HG02840 (cell line): ENCODE data around the gene TTC6.
"Not testable (repeated sequence)": the region's sequence is repeated elsewhere in the genome, so short reads cannot be mapped to it uniquely, and the experiment has no call there.

Source experiments
- ATAC-seq: cut with Tn5 transposase; IDR thresholded peaks from one replicate; pipeline ENCODE4 v1.9.1; 2021; ENCODE audit warnings: mild to moderate bottlenecking, moderate library complexity, moderate number of reproducible peaks; ENCODE audit not compliant: unreplicated experiment, low FRiP score

The TTC6 gene, protein sequence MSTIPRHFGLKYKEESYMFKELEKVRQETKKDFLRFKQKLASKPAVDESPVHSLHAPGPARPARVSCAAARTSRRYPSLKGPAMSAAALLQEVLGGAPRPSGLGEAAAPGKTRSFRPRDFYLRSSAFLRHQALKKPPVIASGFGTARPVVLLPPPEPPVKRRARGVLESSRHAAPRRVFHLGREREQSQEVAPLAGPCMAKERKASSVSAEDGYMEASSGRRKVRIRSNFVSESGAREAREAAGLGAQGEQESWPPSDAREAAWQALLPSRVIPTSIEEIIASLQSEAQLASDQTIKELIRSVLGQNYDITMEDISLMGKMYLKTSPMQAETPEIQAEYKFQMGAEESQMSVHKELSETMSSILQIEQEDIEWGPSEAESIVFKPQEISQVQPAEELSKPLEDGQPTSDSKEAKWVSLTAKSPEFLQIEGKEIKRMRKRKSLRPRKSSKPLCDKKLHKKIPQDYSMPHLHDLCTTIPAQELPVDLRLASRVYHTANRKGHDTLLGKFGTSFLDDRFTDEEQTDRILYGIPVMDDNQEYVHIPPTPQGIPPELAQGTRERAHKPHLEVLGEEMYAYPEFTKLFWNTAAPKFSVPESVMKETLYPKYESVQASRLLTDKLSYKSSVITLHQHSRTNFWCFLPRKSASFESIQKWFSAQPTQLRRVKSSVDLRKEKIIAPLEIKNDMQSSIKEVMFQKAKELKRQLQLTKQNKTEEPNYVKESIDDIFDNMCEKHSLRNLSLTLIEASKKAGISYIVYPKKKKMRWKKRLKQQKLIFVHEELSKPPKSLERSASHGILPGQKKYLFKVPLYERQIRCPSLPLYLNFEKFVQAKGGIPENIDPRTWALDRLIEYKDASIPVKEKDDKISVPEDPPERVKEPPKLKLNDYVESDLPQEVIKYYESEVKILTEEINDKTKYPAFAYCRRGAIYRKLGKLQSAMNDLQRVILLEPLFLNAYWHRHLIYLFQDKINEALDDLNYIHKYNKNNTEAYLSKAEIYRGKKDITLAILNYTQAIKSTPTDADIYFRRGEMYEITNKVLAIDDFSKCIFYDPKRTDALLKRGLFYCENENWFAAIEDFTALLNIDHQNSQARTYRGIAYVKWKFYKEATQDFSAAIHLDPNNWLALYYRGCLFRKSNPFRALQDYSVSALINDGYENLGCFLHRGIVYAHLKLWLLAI (N-terminal part only)

DNA sequence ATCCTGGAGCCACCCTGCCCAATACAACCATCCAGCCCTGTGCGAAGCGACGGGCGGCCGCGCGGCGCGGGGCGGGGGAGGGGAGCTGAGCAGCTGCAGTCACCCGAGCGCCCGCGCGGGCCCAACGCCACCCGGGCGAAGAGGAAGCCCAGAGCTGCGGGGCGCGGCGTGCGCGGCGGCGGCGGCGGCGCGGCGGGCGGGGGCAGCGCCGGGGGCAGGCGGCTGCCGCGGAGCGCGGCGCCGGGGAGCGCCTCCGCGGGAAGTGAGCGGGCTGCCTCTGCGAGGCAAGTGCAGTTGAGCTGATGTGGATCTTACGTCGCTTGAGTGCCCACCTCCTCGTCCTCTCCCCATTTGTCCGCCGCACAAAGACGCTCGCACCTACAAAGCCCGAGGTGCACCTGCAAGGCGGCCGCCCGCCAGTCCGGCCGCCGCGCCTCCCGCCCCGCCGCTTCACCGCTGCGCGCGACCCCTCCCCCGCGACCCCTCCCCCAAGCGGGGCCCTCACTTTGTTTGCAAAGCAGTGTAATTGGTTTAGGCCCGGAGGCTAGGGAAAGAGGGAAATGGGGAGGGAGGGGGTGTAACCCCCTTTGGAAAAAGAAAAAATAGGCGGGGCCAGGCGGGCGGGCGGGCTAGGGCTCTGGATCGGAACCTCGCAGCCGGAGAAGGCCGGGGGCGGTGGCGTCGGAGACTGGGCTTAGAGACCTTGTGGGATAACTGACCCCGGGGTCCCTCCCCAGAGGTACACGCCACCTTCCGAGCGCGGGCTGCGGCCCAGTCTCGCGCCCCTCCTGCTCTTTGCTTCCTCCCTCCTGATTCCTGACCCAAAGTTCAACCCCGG, at the start of gene TTC6, which contains the start of gene FOXA1:
TSS of gene TTC6 (plus strand) at position 659 of the 838 bp plus-strand sequence. CDS start 26,436 bp downstream, outside the sequence.
TSS of gene FOXA1 (minus strand) at position 279 of the 838 bp plus-strand sequence. CDS start at position 2, 277 bp downstream.
- ATAC-seq: no peak

- no peak for ATAC-seq
Observed at GRCh38 chr14:37546621-37547447, 48.6 kb upstream of the TTC6 start.

- no peak for ATAC-seq
Observed at GRCh38 chr14:37550511-37550910, 44.9 kb upstream of the TTC6 start.

- ATAC-seq: no peak
Observed at GRCh38 chr14:37551119-37551518, 44.3 kb upstream of the TTC6 start.

DNA sequence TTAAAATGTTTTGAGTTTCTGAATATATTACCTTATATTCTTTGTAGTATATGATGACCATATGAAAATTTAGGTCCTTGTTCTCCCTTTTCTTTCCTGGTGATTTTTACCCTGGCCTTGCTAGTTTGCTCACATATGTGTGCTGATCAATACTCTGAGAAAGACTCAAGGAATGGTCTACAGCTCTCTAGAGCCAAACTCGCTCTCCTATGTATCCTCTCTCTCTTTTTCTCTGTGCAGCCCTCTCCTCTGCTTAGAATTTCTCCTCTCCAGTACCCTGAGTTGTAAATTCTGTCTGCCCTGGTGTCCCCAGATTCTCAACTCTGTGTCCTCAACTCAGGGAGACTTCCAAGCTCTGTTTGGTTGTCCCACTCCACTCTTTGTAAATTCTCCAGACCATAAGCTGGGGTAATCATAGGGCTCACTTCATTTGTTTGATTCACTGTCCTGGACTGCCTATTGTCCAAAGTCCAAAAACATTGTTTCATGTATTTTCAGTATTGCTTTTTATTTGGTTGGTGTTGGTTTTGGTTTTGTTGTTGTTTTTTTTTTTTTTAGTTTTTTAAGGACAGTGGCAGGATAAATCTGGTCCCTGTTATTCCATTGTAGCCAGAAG, 41.4 kb upstream of the TTC6 start:
- ATAC-seq: no peak

- ATAC-seq: not testable (repeated sequence)
Observed at GRCh38 chr14:37555596-37555995, 39.8 kb upstream of the TTC6 start.

DNA sequence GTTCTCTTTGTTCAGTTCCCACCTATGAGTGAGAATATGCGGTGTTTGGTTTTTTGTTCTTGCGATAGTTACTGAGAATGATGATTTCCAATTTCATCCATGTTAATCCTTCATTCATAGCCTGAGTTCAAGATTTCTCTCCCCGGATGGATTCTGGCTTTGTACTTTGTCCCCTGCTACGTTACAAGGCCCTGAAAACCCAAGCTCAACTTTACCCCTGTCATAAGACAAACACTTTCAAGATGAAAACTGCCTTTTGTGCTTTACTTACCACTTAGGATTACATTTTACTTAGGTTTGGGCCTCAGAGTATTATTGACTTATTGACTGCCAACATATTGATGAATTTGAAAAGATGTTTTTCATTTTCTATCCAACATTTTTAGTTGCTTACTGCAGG, 36.7 kb upstream of the TTC6 start:
- ATAC-seq: no peak

- ATAC-seq: no peak
Observed at GRCh38 chr14:37559386-37559785, 36.0 kb upstream of the TTC6 start.

- no peak for ATAC-seq
Observed at GRCh38 chr14:37563189-37563588, 32.2 kb upstream of the TTC6 start.

- no peak for ATAC-seq
Observed at GRCh38 chr14:37565550-37565949, 29.9 kb upstream of the TTC6 start.

GRCh38 chr14:37566811-37567371, 28.5 kb upstream of the TTC6 start:
- ATAC-seq: no peak

DNA sequence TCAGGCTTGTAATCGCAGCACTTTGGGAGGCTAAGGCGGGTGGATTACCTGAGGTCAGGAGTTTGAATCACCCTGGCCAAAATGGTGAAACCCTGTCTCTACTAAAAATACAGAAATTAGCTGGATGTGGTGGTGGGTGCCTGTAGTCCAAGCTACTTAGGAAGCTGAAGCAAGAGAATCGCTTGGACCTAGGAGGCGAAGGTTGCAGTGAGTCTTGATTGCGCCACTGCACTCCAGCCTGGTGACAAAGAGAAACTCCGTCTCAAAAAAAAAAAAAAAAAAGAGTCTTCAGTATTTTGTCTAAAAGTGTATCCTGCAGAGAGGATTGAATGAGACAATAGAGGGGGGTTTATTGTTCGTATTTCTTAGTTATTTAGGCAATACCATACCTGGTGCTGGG, 25.7 kb upstream of the TTC6 start:
- ATAC-seq: no peak

GRCh38 chr14:37571391-37571790, 24.0 kb upstream of the TTC6 start:
- no peak for ATAC-seq

- no peak for ATAC-seq
Observed at GRCh38 chr14:37573356-37573755, 22.1 kb upstream of the TTC6 start.

DNA sequence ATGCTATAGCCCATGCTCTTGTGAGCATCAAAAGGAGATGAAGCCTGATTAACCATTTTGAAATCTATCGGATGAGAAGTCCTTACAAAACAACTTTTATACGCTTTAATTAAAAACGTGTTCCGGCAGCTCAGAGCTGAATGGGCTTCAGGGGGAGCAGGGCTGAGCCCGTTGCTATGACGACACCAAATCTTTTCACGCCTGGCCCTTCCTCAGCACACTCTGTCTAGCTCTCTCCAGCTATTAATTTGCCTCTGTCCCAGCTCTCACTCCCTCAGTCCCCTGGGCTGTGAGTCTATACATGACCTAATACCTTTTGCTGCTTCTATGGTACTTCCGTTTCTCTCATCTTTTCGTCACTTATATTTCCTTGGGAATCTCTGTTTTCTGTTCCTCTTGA, 16.2 kb upstream of the TTC6 start:
- ATAC-seq: no peak

- ATAC-seq: no peak
Observed at GRCh38 chr14:37580146-37580545, 15.3 kb upstream of the TTC6 start.

GRCh38 chr14:37583358-37584210, 11.8 kb upstream of the TTC6 start:
- no peak for ATAC-seq
